Measurements from ENCODE around the gene PIGO.
A peak's percentile ranks its signal among the peaks of the same experiment; 100 is the strongest.

PIGO gene

DNA sequence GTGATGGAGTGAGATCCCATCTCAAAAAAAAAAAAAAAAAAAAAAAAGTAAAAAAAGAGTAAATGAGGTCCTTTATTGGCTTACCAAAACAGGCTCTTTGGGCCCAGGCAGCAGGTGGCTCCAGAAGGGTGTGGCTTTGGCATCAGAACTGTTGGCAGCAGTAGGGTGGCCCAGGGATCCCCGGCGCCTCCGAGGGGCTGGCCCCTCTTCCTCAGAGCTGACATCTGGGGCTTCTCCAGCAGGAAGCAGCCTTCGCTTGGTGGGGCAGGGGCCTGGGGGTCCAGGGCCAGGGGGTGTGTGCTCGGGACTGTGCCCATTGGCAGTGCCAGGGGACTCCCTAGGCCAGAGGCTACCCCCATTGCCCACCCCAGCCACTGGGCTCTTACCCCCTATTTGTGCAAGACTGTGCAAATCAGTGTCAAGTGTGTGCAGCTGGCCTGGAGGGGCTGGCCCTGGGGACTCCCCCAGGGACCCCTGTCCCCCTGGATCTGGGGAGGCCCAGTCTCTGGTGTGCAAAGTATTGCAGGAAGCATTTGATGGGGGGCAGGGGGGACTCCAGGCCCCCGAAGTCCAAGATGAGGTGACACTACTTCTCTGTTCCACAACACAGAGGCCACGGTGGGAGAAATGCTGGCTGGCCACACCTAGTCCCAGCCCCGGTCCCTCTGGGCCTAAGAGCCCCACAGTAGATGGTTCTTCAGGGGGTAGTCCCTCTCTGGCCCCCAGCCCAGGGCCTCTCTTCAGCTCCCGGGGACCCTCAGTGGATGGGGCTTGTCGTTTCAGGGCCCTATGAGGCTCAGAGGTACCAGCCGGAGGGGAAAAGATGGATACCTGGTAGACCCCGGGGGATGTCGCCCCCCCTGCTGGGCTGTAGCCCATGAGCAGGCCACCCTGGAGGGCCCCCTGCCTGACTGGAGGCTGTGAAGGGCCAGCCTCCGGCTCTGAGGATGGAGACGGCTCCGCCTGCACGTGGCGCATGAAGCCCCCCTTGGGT lies 11.2 kb upstream of the PIGO start:
- no peak overlapping the region for H3K4me3 ChIP-seq (ENCODE audit: low read depth, low read length)
- DNase-seq (ENCODE audit: low read depth) = no peak
- TF ChIP-seq, protein P1, sequence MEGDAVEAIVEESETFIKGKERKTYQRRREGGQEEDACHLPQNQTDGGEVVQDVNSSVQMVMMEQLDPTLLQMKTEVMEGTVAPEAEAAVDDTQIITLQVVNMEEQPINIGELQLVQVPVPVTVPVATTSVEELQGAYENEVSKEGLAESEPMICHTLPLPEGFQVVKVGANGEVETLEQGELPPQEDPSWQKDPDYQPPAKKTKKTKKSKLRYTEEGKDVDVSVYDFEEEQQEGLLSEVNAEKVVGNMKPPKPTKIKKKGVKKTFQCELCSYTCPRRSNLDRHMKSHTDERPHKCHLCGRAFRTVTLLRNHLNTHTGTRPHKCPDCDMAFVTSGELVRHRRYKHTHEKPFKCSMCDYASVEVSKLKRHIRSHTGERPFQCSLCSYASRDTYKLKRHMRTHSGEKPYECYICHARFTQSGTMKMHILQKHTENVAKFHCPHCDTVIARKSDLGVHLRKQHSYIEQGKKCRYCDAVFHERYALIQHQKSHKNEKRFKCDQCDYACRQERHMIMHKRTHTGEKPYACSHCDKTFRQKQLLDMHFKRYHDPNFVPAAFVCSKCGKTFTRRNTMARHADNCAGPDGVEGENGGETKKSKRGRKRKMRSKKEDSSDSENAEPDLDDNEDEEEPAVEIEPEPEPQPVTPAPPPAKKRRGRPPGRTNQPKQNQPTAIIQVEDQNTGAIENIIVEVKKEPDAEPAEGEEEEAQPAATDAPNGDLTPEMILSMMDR (IDR thresholded peaks at IDR 0.05; ENCODE audit: low read depth, low read length, missing control alignments) = no peak
- in situ Hi-C loops (cut with HindIII; ENCODE audit: low sequenced_read_pairs) = no loop called here

DNA sequence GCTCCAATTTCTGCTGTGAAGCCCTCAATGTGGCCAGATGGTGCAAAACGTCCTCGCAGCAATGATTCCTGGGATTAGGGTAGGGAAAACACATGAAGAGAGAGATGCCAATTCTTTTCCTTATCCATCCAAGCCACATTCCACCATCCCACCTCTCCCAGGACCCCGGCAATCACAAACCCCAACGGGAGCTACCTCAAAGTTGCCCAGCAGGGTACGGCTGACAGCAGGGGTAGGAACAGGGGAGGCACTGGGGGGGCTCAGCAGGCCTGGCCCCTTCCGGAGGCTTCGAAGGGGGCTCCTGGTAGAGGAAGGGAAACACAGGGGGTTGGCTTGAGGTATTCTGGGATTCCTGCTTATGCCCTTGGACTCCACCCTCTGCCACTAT lies 9.9 kb upstream of the PIGO start:
- DNase-seq (ENCODE audit: low read depth) = no peak
- in situ Hi-C loops (cut with HindIII; ENCODE audit: low sequenced_read_pairs) = no loop called here
- TF ChIP-seq, protein P1 (IDR thresholded peaks at IDR 0.05; ENCODE audit: low read depth, low read length, missing control alignments) = no peak

DNA sequence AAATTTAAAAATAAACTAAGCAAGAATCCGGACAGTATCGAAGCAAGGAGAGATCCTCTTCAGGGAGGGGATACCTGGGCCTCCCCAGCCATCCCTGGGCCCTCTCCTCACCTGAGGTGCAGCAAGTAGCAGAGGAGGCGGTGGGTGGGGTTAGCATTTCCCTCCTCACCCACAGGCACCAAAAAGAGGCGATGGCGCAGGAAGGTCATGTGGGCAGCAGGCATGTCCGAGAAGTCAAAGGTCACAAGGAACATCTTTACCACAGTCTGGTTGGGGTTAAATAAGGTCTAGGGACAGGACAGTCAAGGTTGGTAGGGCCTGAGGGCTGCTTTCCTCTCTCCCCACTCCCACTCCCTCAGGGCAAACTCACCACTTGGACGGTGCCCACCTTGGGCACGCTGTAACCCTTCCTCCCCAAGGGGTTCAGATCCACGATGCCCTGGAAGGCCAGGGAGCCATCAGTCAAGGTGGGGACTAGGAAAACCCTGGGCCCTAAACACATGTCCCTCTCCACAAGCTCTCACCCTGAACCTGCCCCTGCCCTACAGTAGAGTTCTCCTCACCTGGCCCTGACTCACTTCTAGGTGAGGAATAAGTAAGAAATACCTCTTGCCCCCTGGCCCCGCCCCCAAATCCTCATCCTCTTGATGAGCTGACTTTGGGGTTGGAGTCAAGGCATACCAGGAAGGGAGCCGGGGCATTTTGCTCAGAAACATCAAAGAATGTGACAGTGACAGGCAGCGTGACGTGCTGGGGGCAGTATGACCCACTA lies 9.4 kb upstream of the PIGO start:
- in situ Hi-C loops (cut with HindIII; ENCODE audit: low sequenced_read_pairs) = no loop called here
- DNase-seq (ENCODE audit: low read depth) = no peak
- TF ChIP-seq, protein P1 (IDR thresholded peaks at IDR 0.05; ENCODE audit: low read depth, low read length, missing control alignments) = no peak
- no peak overlapping the region for H3K4me3 ChIP-seq (ENCODE audit: low read depth, low read length)

More for the DNA sequence above, 9.9 kb upstream of the PIGO start:
- H3K4me3 ChIP-seq (ENCODE audit: low read depth, low read length) = no peak overlapping the region

DNA sequence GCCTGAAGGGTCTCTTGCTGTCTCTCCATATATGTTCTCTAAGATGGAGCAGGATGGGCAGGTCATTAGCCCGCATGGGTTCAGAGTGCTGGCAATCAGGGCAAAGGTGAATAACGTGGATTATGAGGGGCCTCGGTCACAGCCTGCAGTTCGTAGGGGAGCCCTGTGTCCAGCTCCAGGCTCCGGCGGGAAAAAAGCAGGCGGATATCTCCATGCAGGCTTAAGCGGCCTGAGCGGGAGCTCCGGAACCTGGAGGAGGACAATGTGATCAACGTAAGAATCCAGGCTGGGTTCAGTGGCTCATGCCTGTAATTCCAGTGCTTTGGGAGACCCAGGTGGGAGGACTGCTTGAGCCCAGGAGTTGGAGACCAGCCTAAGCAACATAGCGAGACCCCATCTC lies 8.7 kb upstream of the PIGO start:
- no peak for DNase-seq (ENCODE audit: low read depth)
- TF ChIP-seq, protein P1 (IDR thresholded peaks at IDR 0.05; ENCODE audit: low read depth, low read length, missing control alignments) = no peak
- in situ Hi-C loops (cut with HindIII; ENCODE audit: low sequenced_read_pairs) = no loop called here

DNA sequence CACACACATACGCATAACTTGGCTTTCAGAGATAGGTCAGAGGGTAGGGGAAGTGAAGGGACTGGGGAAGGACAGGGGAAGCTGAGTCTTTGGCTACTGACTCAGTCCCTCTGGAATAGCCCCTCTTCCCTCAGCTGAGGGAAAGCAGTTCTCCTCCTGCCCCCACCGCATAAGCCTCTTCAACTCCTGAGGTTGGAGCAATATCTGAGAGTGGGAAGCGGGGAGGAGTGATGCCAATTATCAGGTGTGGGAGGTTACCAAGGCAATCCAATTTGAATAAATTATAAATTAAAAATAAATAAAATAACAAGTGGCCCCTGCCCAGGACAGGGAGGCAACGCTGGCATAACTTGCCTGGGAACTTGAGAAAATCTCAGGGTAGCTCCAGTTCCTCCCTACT lies 8.2 kb upstream of the PIGO start:
- TF ChIP-seq, protein P1 (IDR thresholded peaks at IDR 0.05; ENCODE audit: low read depth, low read length, missing control alignments) = no peak
- no peak for DNase-seq (ENCODE audit: low read depth)
- in situ Hi-C loops (cut with HindIII; ENCODE audit: low sequenced_read_pairs) = no loop called here
- H3K4me3 ChIP-seq (ENCODE audit: low read depth, low read length) = no peak overlapping the region

More for the DNA sequence above, 8.7 kb upstream of the PIGO start:
- H3K4me3 ChIP-seq (ENCODE audit: low read depth, low read length) = no peak overlapping the region

DNA sequence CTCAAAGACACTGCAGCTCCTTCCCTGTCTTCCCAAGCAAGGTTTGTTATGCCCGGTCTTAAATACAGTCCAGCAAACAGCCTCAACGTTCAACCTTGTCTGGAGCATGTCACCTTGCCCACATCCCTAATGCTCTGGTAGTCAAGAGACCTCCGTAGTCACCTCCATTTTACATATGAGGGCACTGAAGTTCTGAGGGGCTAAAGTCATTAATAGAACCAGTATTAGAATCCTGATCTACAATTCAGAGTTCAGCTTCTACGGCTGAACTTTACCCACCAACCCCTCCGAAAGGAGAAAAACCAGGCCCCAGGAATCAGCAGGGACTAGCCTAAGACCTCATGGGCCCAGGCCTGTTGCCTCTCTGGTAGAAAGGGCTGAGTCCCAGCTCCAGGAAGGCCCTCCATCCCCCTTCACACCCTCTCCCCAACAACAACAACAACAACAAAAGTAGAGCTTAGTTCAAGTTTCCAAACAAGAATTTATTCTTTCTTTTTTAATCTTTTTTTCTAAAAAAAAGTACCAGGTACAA lies 7.3 kb upstream of the PIGO start:
- TF ChIP-seq, protein P1 (IDR thresholded peaks at IDR 0.05; ENCODE audit: low read depth, low read length, missing control alignments) = no peak
- in situ Hi-C loops (cut with HindIII; ENCODE audit: low sequenced_read_pairs) = no loop called here
- H3K4me3 ChIP-seq (ENCODE audit: low read depth, low read length) = peak overlapping the region; percentile 76
- no peak for DNase-seq (ENCODE audit: low read depth)

All from astrocyte of the cerebellum (primary cell).